GM10266 (cell line): ENCODE results near the gene GNAT2.

Experiments
- DNase-seq: peaks from one replicate; pipeline ENCODE4 v3.0.0; 2012; ENCODE audit errors: extremely low spot score
- CTCF ChIP-seq: IDR thresholded peaks from 2 replicates; pipeline ENCODE4 v1.5.1; 2012; ENCODE audit warnings: mild to moderate bottlenecking, low read depth; ENCODE audit not compliant: control insufficient read depth, insufficient read depth; ENCODE audit errors: missing control alignments

Gene GNAT2

DNA sequence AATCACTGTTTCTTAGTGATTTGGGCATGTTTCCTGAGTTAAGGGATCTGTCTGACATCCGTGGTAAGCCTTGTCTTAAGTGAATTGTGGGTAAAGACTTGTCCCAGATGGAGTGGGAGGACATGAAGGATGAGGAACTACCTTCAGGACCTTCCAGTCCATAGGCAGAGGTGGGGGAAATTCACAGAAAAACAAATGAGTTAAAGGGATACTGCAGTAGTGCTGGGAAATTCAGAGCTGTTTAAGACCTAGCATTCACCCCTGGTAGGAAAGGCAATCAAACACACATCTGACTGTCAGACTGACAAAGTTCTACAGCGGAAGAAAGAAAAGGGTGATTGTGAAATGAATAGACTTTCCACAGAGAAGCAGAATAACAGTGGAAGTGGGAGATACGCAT lies 3.0 kb downstream of the GNAT2 start:
- TF ChIP-seq CTCF = no peak

DNA sequence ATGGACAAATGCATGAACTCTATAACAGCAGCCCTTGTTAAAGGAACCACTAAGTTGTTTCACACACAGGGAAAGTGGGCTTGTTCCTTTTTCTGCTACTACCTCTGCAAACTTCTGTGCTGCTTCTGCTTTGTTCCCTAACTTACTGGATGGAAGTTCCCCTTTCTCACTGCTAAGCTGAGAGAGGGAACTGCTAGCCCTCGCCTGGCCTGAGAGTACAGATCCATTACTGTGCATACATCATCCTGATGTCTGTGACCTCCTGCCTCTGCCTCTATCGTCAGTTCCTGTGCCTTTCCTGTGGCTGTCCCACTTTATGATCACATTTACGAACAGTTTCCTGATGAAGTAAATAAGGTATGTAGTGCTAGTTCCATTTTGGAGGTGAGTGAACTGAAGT lies 3.5 kb downstream of the GNAT2 start:
- no peak for DNase-seq

More for the DNA sequence above, 3.0 kb downstream of the GNAT2 start:
- no peak for DNase-seq

DNA sequence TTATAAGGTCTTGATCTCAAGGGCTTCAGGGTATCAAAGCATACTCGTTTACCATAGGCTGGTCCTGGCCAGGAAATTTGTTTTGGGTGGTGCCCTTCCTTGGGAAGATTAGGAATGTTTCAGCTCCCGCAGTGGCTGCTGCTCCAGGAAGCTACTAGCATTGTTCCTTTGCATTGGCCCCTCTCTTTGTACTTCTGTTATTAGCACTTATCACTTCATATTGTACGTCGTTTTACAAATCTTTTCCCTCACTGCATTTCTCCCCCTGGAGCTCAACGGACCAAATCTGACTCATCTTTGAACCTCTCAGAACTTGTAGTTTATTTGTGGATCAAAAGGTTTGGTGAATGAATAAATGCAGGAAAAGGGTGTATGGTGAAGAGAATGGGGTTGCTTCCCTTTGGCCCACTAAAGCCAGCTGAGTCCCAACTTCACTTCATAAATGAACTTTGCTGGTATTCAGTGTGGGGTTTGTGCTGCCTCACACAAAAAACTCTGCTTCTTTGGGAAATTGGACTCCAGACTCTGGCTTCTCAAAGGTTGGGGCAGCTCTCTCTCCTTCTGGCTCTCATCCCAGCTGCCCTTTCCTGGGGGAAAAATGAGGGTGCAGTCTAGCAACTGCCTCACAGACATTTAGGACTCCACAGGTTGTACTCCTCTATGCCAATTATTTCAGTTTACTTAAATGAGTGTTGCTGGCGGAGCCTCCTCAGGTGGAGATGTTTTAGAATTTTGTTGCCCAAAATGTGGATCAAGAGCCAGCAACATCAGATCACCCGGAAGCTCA lies 5.9 kb downstream of the GNAT2 start:
- TF ChIP-seq CTCF = no peak
- DNase-seq = no peak

More for the DNA sequence above, 3.5 kb downstream of the GNAT2 start:
- TF ChIP-seq CTCF = no peak

- no peak for TF ChIP-seq CTCF
- DNase-seq = no peak
These were observed 8.0 kb downstream of the GNAT2 start for GRCh38 chr1:109611308-109611990.

GRCh38 chr1:109610609-109611307 lies 8.7 kb downstream of the GNAT2 start:
- no peak for DNase-seq
- no peak for TF ChIP-seq CTCF

DNA sequence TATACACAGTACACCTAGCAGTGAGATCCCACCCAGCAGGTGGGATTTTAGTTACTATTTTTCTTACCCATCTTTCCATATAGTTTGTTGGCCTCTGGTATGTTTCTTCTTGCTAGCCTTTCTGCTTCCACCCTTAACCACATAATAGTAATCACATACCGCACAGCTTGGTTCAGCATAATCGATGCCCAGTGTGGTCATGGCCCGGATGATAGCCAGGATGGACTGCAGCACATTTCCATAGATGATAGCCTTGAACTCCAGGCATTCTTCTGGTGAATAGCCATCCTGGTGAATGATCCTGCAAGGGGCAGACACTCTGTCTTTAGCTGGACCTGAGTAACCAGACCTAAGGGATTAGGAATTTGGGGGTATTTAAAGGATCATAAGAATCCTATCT lies 9.5 kb downstream of the GNAT2 start:
- no peak for DNase-seq
- no peak for TF ChIP-seq CTCF
